Fibroblast of lung (primary cell): Measurements from ENCODE around the gene UBE4B.

Experiments
- EZH2 ChIP-seq: IDR thresholded peaks from 2 replicates; pipeline ENCODE4 v1.5.1; 2012; ENCODE audit warnings: low read length, control low read depth, mild to moderate bottlenecking; ENCODE audit errors: missing control alignments
- TF ChIP-seq, protein P1 (sequence below), 2 donors: IDR thresholded peaks in 1 of 2; conservative IDR thresholded peaks in 1 of 2; 1 replicate in 1 of 2; 2 replicates in 1 of 2; pipeline ENCODE4 v1.5.1; 2011 to 2012; ENCODE audit warnings: low read length in 2 of 2, control low read depth in 1 of 2, inconsistent platforms in 1 of 2, low read depth in 1 of 2, mild to moderate bottlenecking in 1 of 2

- TF ChIP-seq, protein P1, sequence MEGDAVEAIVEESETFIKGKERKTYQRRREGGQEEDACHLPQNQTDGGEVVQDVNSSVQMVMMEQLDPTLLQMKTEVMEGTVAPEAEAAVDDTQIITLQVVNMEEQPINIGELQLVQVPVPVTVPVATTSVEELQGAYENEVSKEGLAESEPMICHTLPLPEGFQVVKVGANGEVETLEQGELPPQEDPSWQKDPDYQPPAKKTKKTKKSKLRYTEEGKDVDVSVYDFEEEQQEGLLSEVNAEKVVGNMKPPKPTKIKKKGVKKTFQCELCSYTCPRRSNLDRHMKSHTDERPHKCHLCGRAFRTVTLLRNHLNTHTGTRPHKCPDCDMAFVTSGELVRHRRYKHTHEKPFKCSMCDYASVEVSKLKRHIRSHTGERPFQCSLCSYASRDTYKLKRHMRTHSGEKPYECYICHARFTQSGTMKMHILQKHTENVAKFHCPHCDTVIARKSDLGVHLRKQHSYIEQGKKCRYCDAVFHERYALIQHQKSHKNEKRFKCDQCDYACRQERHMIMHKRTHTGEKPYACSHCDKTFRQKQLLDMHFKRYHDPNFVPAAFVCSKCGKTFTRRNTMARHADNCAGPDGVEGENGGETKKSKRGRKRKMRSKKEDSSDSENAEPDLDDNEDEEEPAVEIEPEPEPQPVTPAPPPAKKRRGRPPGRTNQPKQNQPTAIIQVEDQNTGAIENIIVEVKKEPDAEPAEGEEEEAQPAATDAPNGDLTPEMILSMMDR (conservative IDR thresholded peaks at IDR 0.05 in 1 of 2, IDR thresholded peaks at IDR 0.05 in 1 of 2; ENCODE audit: low read depth in 1 of 2, low read length in 2 of 2), result no peak
- no peak for TF ChIP-seq EZH2
Observed at GRCh38 chr1:10186331-10187025, 153.7 kb downstream of the UBE4B start.
